Stimulated activated memory B cell treated with anti-CD40 and anti-IgM and Interleukin-4, amounts not matched to agents 10 μg/mL and 1 μg/mL and 100 μg/mL, for 72 hours (primary cell): ENCODE results near the gene DGKA.
A peak's percentile ranks its signal among the peaks of the same experiment; 100 is the strongest.
"Not testable (repeated sequence)": the region's sequence is repeated elsewhere in the genome, so short reads cannot be mapped to it uniquely, and the experiment has no call there.

Source experiments
- ATAC-seq: fragments of 150-1000 bp; cut with Tn5 transposase; 2 replicates; pipeline ENCODE4 v1.10.0; 2021
- H3K27ac Mint-ChIP-seq: one replicate; pipeline ENCODE4 v1.8.0; 2022; ENCODE audit warnings: mild to moderate bottlenecking, mixed read lengths
- H3K27me3 Mint-ChIP-seq: one replicate; pipeline ENCODE4 v1.8.0; 2022; ENCODE audit warnings: mixed read lengths
- H3K36me3 Mint-ChIP-seq: one replicate; pipeline ENCODE4 v1.8.0; 2022; ENCODE audit warnings: mixed read lengths
- H3K4me1 Mint-ChIP-seq: one replicate; pipeline ENCODE4 v1.8.0; 2022; ENCODE audit warnings: mixed read lengths
- H3K4me3 Mint-ChIP-seq: one replicate; pipeline ENCODE4 v1.8.0; 2022; ENCODE audit warnings: mild to moderate bottlenecking, moderate library complexity, mixed read lengths
- H3K9me3 Mint-ChIP-seq: one replicate; pipeline ENCODE4 v1.8.0; 2022; ENCODE audit warnings: mixed read lengths

DGKA gene

DNA sequence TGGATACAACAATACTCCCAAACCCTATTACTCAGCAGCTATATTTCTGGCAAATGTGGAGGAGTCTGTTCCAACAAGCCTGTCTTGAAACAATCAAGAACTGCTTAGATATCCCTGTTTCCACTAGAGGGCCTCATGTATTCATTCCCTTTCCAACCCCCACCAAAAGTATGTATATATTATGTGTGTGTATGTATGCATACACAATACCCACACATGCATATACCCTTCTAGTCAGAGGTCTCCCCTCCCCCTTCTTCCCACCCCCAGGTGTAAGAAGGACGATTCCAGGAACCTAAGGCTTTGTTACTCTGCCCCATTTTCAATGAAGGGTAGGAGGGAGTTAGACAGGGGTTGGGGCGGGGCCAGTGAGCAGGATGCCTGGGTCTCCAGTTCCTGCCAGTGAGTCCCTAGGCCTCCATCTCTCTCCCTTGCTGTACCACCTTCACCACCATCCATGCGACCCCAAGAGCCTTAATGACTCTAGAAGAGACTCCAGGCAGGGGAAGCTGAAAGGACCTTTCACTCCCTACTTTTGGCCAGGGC is at the start of gene DGKA:
Gene DGKA (plus strand): TSS at position 392 of the 546 bp plus-strand sequence. CDS start 5,342 bp downstream, outside the sequence.
- peaks cover 11% of the 10 kb centered on the region for H3K36me3 Mint-ChIP-seq
- peak within 1 kb of the TSS; percentile 95 for H3K4me3 Mint-ChIP-seq
- no peak for ATAC-seq

DNA sequence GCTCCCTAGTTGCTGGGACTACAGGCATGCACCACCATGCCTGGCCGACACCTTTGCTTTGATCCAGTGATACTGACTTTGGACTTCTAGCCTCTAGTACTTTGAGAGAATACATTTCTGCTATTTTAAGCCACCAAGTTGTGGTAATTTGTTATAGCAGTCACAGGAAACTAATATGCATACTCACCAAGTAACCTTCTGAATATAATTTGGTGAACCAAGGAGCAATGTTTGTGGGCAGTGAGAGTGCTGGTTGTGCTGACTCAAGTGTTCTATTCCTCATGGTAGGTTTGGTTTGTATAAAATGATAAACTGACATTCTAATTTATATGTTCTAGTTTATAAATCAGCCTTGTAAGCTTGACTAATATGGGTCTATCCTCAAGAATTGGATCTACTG is 45.8 kb upstream of the DGKA start:
- no peak overlapping the region for H3K27ac Mint-ChIP-seq
- H3K4me1 Mint-ChIP-seq = no peaks in the 10 kb centered on the region
- no peaks in the 10 kb centered on the region for H3K27me3 Mint-ChIP-seq
- no peaks in the 10 kb centered on the region for H3K36me3 Mint-ChIP-seq
- no peak overlapping the region for H3K4me3 Mint-ChIP-seq
- no peaks in the 10 kb centered on the region for H3K9me3 Mint-ChIP-seq
- no peak for ATAC-seq

More for the DNA sequence above, at the start of gene DGKA:
- H3K9me3 Mint-ChIP-seq = no peaks in the 10 kb centered on the region
- peak within 1 kb of the TSS; percentile 95 for H3K27ac Mint-ChIP-seq
- peaks cover 64% of the 10 kb centered on the region for H3K4me1 Mint-ChIP-seq
- H3K27me3 Mint-ChIP-seq = no peaks in the 10 kb centered on the region

GRCh38 chr12:55891310-55891709 is 39.7 kb upstream of the DGKA start:
- ATAC-seq = no peak
- peaks cover 2% of the 10 kb centered on the region for H3K9me3 Mint-ChIP-seq
- no peak overlapping the region for H3K4me3 Mint-ChIP-seq
- no peak overlapping the region for H3K27ac Mint-ChIP-seq
- H3K27me3 Mint-ChIP-seq = no peaks in the 10 kb centered on the region
- H3K36me3 Mint-ChIP-seq = peaks cover 6% of the 10 kb centered on the region
- H3K4me1 Mint-ChIP-seq = no peaks in the 10 kb centered on the region

DNA sequence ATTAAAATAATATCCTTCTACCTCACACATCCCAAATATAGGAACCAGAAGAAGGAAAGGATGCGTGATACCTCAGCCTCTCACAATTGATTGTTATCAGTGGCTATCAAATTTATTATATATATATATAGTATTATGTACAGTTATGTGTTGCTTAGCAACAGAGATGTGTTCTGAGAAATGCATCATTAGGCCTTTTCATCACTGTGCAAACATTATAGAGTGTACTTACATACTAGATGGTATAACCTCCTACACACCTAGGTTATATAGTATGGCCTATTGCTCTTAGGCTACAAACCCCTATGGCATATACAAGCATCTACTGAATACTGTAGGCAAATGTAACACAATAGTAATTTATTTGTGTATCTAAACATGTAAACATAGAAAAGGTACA is 37.2 kb upstream of the DGKA start:
- Mint-ChIP-seq H3K27me3 (no peaks in the 10 kb centered on the region), H3K27ac (no peak overlapping the region), H3K9me3 (peaks cover 2% of the 10 kb centered on the region), H3K4me3 (no peak overlapping the region), H3K4me1 (no peaks in the 10 kb centered on the region), H3K36me3 (peaks cover 6% of the 10 kb centered on the region)
- ATAC-seq = no peak

DNA sequence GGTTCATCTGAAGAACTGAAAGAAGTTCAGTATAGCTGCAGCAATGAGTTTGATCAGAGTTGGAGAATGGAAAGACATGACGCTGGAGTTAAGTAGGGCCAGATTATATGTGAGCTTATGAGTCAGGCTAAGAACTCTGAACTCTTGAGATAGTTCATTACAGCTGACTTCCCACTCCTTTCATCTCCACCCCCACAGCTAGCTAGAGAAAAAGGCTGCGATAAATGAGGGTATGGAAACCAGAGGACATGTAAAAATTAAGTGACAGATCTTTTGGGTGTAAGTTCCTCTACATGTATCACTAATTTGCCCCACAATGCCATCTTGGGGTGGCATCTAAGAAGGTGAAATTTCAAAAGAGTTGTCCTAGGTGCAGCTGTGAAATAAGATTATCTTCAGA is 31.9 kb upstream of the DGKA start:
- peak overlapping the region; percentile 35 for H3K27ac Mint-ChIP-seq
- H3K4me3 Mint-ChIP-seq = no peak overlapping the region
- H3K4me1 Mint-ChIP-seq = no peaks in the 10 kb centered on the region
- no peaks in the 10 kb centered on the region for H3K9me3 Mint-ChIP-seq
- ATAC-seq = no peak
- peaks cover 29% of the 10 kb centered on the region for H3K36me3 Mint-ChIP-seq
- no peaks in the 10 kb centered on the region for H3K27me3 Mint-ChIP-seq

GRCh38 chr12:55901881-55902490 is 29.0 kb upstream of the DGKA start:
- no peaks in the 10 kb centered on the region for H3K27me3 Mint-ChIP-seq
- no peak for ATAC-seq
- H3K9me3 Mint-ChIP-seq = no peaks in the 10 kb centered on the region
- H3K36me3 Mint-ChIP-seq = peaks cover 29% of the 10 kb centered on the region
- H3K4me3 Mint-ChIP-seq = no peak overlapping the region
- no peaks in the 10 kb centered on the region for H3K4me1 Mint-ChIP-seq
- peak overlapping the region; percentile 52 for H3K27ac Mint-ChIP-seq

GRCh38 chr12:55906056-55906455 is 24.9 kb upstream of the DGKA start:
- ATAC-seq = no peak
- no peak overlapping the region for H3K27ac Mint-ChIP-seq

DNA sequence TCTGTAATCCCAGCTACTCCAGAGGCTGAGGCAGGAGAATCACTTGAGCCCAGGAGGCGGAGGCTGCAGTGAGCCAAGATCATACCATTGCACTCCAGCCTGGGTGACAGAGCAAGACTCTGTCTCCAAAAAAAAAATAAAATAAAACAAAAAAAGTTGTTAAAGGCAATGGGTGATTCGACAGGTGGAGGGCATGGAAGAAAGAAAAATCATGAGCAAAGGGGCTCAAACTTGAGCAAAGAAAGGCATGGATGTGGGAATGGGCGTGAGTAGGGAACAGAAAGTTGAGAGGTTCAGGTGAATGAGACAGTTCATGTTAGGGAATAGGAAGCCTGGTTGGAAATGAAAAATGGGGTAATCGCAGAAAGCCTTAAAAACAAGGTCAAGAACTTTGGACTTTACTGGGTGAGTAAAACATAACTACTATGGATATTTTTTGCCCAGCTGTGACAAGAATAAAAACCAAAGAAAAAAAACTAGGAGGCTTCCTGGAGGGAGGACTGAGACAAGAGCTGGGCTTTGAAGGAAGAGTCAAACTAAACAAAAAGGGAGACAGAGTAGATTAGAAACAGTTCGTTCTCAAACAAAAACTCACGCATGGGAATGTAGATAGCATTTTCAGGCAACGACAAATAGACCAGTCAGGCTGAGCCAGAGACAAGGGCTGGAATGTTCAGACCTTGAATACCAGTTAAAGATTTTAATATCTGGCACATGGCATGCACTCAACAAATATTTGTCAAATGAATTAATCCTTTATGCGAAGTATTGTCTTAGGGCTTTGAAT is 22.0 kb upstream of the DGKA start:
- no peak overlapping the region for H3K4me3 Mint-ChIP-seq
- ATAC-seq = no peak
- H3K36me3 Mint-ChIP-seq = peaks cover 24% of the 10 kb centered on the region
- H3K9me3 Mint-ChIP-seq = no peaks in the 10 kb centered on the region
- H3K4me1 Mint-ChIP-seq = peaks cover 24% of the 10 kb centered on the region
- no peaks in the 10 kb centered on the region for H3K27me3 Mint-ChIP-seq
- H3K27ac Mint-ChIP-seq = peak overlapping the region; percentile 17

More at GRCh38 chr12:55906056-55906455, 24.9 kb upstream of the DGKA start:
- no peaks in the 10 kb centered on the region for H3K27me3 Mint-ChIP-seq
- no peak overlapping the region for H3K4me3 Mint-ChIP-seq
- peaks cover 41% of the 10 kb centered on the region for H3K36me3 Mint-ChIP-seq
- H3K9me3 Mint-ChIP-seq = no peaks in the 10 kb centered on the region
- H3K4me1 Mint-ChIP-seq = peaks cover 13% of the 10 kb centered on the region

- ATAC-seq = no peak
- H3K27ac Mint-ChIP-seq = peak overlapping the region; percentile 17
- peaks cover 30% of the 10 kb centered on the region for H3K4me1 Mint-ChIP-seq
Observed at GRCh38 chr12:55909513-55909884, 21.5 kb upstream of the DGKA start.

GRCh38 chr12:55912908-55913307 is 18.1 kb upstream of the DGKA start:
- no peak for ATAC-seq

More at GRCh38 chr12:55909513-55909884, 21.5 kb upstream of the DGKA start:
- H3K4me3 Mint-ChIP-seq = no peak overlapping the region
- no peaks in the 10 kb centered on the region for H3K9me3 Mint-ChIP-seq
- no peaks in the 10 kb centered on the region for H3K27me3 Mint-ChIP-seq
- peaks cover 30% of the 10 kb centered on the region for H3K36me3 Mint-ChIP-seq

GRCh38 chr12:55915482-55915859 is 15.5 kb upstream of the DGKA start:
- peak; percentile 71 for ATAC-seq
- Mint-ChIP-seq H3K27me3 (no peaks in the 10 kb centered on the region), H3K4me3 (peak overlapping the region; percentile 43), H3K27ac (peak overlapping the region; percentile 83), H3K9me3 (no peaks in the 10 kb centered on the region), H3K36me3 (peaks cover 36% of the 10 kb centered on the region), H3K4me1 (peaks cover 32% of the 10 kb centered on the region)

More at GRCh38 chr12:55912908-55913307, 18.1 kb upstream of the DGKA start:
- H3K4me3 Mint-ChIP-seq = no peak overlapping the region
- H3K27me3 Mint-ChIP-seq = no peaks in the 10 kb centered on the region
- peaks cover 46% of the 10 kb centered on the region for H3K4me1 Mint-ChIP-seq
- H3K9me3 Mint-ChIP-seq = no peaks in the 10 kb centered on the region
- peaks cover 48% of the 10 kb centered on the region for H3K36me3 Mint-ChIP-seq
- H3K27ac Mint-ChIP-seq = peak overlapping the region; percentile 83

GRCh38 chr12:55919032-55919431 is 11.9 kb upstream of the DGKA start:
- ATAC-seq, H3K9me3 Mint-ChIP-seq, H3K4me3 Mint-ChIP-seq, H3K27me3 Mint-ChIP-seq, H3K27ac Mint-ChIP-seq: not testable (repeated sequence)
- peaks cover 31% of the 10 kb centered on the region for H3K36me3 Mint-ChIP-seq
- peaks cover 33% of the 10 kb centered on the region for H3K4me1 Mint-ChIP-seq

- Mint-ChIP-seq H3K9me3 (no peaks in the 10 kb centered on the region), H3K4me1 (peaks cover 39% of the 10 kb centered on the region), H3K27ac (no peak overlapping the region), H3K27me3 (no peaks in the 10 kb centered on the region), H3K36me3 (peaks cover 21% of the 10 kb centered on the region), H3K4me3 (no peak overlapping the region)
- no peak for ATAC-seq
Observed at GRCh38 chr12:55922126-55922525, 8.8 kb upstream of the DGKA start.

DNA sequence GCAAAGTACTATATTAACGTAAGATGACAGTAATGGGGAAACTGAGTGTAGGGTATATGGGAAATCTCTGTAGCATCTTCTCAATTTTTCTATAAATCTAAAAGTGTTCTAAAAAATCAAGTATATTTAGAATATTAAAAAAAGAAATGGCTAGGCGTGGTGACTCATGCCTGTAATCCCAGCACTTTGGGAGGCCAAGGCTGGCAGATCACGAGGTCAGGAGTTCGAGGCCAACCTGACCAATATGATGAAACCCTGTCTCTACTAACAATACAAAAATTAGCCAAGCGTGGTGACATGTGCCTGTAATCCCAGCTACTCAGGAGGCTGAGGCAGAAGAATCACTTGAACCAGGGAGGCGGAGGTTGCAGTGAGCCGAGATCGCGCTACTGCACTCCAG is 7.3 kb upstream of the DGKA start:
- not testable (repeated sequence) for H3K9me3 Mint-ChIP-seq, H3K4me3 Mint-ChIP-seq

DNA sequence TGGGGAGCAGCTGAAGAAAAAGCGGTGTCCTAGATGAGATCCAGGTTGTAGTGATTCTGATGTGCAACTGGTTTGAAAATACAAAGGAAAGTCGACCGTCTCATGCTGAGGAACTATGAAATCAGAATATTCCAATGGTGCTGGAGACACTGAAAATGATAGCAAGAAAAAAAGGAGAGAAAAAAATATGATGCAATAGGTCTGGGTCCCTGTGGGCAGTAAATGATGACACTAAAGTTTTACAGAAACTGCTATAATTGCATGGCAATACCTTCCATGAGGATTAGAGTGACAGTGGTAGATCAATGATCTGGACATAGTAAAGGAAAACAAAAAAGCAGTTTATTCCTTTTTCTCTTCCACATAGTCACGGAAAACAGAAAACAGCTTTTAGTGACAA is 5.6 kb upstream of the DGKA start:
- Mint-ChIP-seq H3K4me3 (peak overlapping the region; percentile 90), H3K27ac (peak overlapping the region; percentile 95), H3K27me3 (no peaks in the 10 kb centered on the region), H3K4me1 (peaks cover 54% of the 10 kb centered on the region), H3K36me3 (peaks cover 21% of the 10 kb centered on the region), H3K9me3 (no peaks in the 10 kb centered on the region)
- no peak for ATAC-seq

More for the DNA sequence above, 7.3 kb upstream of the DGKA start:
- not testable (repeated sequence) for H3K27ac Mint-ChIP-seq, ATAC-seq, H3K27me3 Mint-ChIP-seq
- H3K36me3 Mint-ChIP-seq = peaks cover 21% of the 10 kb centered on the region
- peaks cover 39% of the 10 kb centered on the region for H3K4me1 Mint-ChIP-seq
